Measurements from ENCODE around the gene MTG1. TPM values are rescaled to one million over a fixed set of nuclear protein-coding genes. Genes with fewer than 3 reads are reported as not detected.
A peak's percentile ranks its signal among the peaks of the same experiment; 100 is the strongest.

MTG1 gene
- total and polyA plus RNA-seq, 2 donors (not counting 1 experiment from before 2014, with no cell fraction given): 90.0 to 117 TPM

- WGBS (ENCODE audit: insufficient coverage): 20% methylated on average over 16 of the region's 27 CpGs
- TF ChIP-seq CTCF (IDR thresholded peaks at IDR 0.05): no peak
- TF ChIP-seq EZH2 (IDR thresholded peaks at IDR 0.05; ENCODE audit: borderline replicate concordance, insufficient read depth, low read depth, low read length, poor library complexity, severe bottlenecking): no peak
- peak overlapping the region; percentile 83 for H2AFZ ChIP-seq (ENCODE audit: insufficient read depth, low read depth, low read length, poor library complexity, severe bottlenecking)
- H3K9me3 ChIP-seq (ENCODE audit: control extremely low read depth in 1 of 3, control insufficient read depth in 2 of 3, insufficient read depth in 1 of 3, low read length in 2 of 3): no peaks in the 10 kb centered on the region
- ChIA-PET CTCF (interaction anchor here (0.7 to 3.9 kb wide), 4 partner anchors 36 to 69 kb away, joined by 3 to 13 read pairs (median 4); partner anchors contain the start of gene FUOM), POLR2A (interaction anchor here (1.7 kb wide), 1 partner anchor 20 kb away, joined by 3 read pairs; the partner anchor contains the start of gene ECHS1)
- peak overlapping the region in 4 of 5 experiments; percentile 72 to 84 (median 74) for H3K4me3 ChIP-seq (ENCODE audit: control extremely low read depth in 1 of 5, extremely low read depth in 1 of 5, insufficient read depth in 1 of 5, low read depth in 2 of 5, low read length in 4 of 5)
- H4K20me1 ChIP-seq (ENCODE audit: control insufficient read depth, insufficient read depth, low read length, poor library complexity, severe bottlenecking): peaks cover 1% of the 10 kb centered on the region
- H3K27ac ChIP-seq (ENCODE audit: low read length in 2 of 2): peak overlapping the region in 1 of 2 donors; percentile 81
- H3K9ac ChIP-seq (ENCODE audit: low read length): peak overlapping the region; percentile 84
- Mint-ChIP-seq H3K27me3 (no peaks in the 10 kb centered on the region), H3K4me1 (peaks cover 65% of the 10 kb centered on the region), H3K4me3 (peak overlapping the region; percentile 92), H3K27ac (peak overlapping the region; percentile 89), H3K9me3 (ENCODE audit: insufficient read depth) (no peaks in the 10 kb centered on the region)
- DNase-seq (no peak), ATAC-seq (ENCODE audit: low read depth) (no peak)
- no peaks in the 10 kb centered on the region for H3K27me3 ChIP-seq (replicated peaks in 1 of 4; ENCODE audit: control extremely low read depth in 1 of 4, control insufficient read depth in 3 of 4, insufficient read depth in 4 of 4, low read length in 3 of 4)
- H3K4me2 ChIP-seq (replicated peaks; ENCODE audit: low read depth, low read length, poor library complexity, severe bottlenecking): peak overlapping the region; percentile 90
- peaks cover 24% of the 10 kb centered on the region for H3K79me2 ChIP-seq (ENCODE audit: control insufficient read depth, insufficient read depth, low read length)
- H3K36me3 ChIP-seq (replicated peaks in 1 of 2; ENCODE audit: control extremely low read depth in 1 of 2, control insufficient read depth in 1 of 2, extremely low read depth in 1 of 2, insufficient read depth in 2 of 2, low read length in 1 of 2): peaks cover 0 to 26% of the 10 kb centered on the region in 2 experiments
- intact Hi-C loops (cut with micrococcal nuclease): loop anchor here (1.0 to 5.0 kb wide), 7 partner anchors 14 to 116 kb away; partner anchors contain the start of genes ADAM8, ECHS1, FUOM and PAOX
- peaks cover 47 to 60% of the 10 kb centered on the region in 2 donors for H3K4me1 ChIP-seq (ENCODE audit: control insufficient read depth in 2 of 2, insufficient read depth in 2 of 2, low read length in 2 of 2)
These were observed 425 bp upstream of the MTG1 start for GRCh38 chr10:133393401-133394063.

- H3K4me3 Mint-ChIP-seq: peak overlapping the region; percentile 92
- Histone ChIP-seq H3K27me3 (replicated peaks in 1 of 4; ENCODE audit: control extremely low read depth in 1 of 4, control insufficient read depth in 3 of 4, insufficient read depth in 4 of 4, low read length in 3 of 4) (no peaks in the 10 kb centered on the region), H3K27ac (ENCODE audit: low read length in 2 of 2) (peak overlapping the region; percentile 51 to 81), H3K9me3 (ENCODE audit: control extremely low read depth in 1 of 3, control insufficient read depth in 2 of 3, insufficient read depth in 1 of 3, low read length in 2 of 3) (no peaks in the 10 kb centered on the region), H3K4me3 (ENCODE audit: control extremely low read depth in 1 of 5, extremely low read depth in 1 of 5, insufficient read depth in 1 of 5, low read depth in 2 of 5, low read length in 4 of 5) (peak overlapping the region; percentile 64 to 84 (median 74)), H4K20me1 (ENCODE audit: control insufficient read depth, insufficient read depth, low read length, poor library complexity, severe bottlenecking) (peaks cover 13% of the 10 kb centered on the region), H3K4me1 (ENCODE audit: control insufficient read depth in 2 of 2, insufficient read depth in 2 of 2, low read length in 2 of 2) (peaks cover 37 to 49% of the 10 kb centered on the region in 2 donors), H3K9ac (ENCODE audit: low read length) (peak overlapping the region; percentile 84), H3K79me2 (ENCODE audit: control insufficient read depth, insufficient read depth, low read length) (peaks cover 33% of the 10 kb centered on the region), H2AFZ (ENCODE audit: insufficient read depth, low read depth, low read length, poor library complexity, severe bottlenecking) (peak overlapping the region; percentile 83), H3K4me2 (replicated peaks; ENCODE audit: low read depth, low read length, poor library complexity, severe bottlenecking) (peak overlapping the region; percentile 90), H3K36me3 (replicated peaks in 1 of 2; ENCODE audit: control extremely low read depth in 1 of 2, control insufficient read depth in 1 of 2, extremely low read depth in 1 of 2, insufficient read depth in 2 of 2, low read length in 1 of 2) (peaks cover 0 to 37% of the 10 kb centered on the region in 2 experiments)
- DNase-seq (peak; percentile 32), ATAC-seq (ENCODE audit: low read depth) (no peak)
- intact Hi-C loops (cut with micrococcal nuclease): loop anchor here (1.0 to 5.0 kb wide), 7 partner anchors 16 to 118 kb away; partner anchors contain the start of genes ADAM8, ECHS1, FUOM and PAOX
- POLR2A ChIA-PET: interaction anchor here (1.7 kb wide), 1 partner anchor 21 kb away, joined by 3 read pairs; the partner anchor contains the start of gene ECHS1
- peak overlapping the region; percentile 89 for H3K27ac Mint-ChIP-seq
- WGBS (ENCODE audit: insufficient coverage): 44% methylated on average over 21 of the region's 21 CpGs
- H3K27me3 Mint-ChIP-seq: no peaks in the 10 kb centered on the region
- H3K4me1 Mint-ChIP-seq: peaks cover 56% of the 10 kb centered on the region
- H3K9me3 Mint-ChIP-seq (ENCODE audit: insufficient read depth): no peaks in the 10 kb centered on the region
- CTCF ChIA-PET: interaction anchor here (1.3 to 3.9 kb wide), 2 partner anchors 43 to 65 kb away, joined by 3 to 13 read pairs; no protein-coding TSS in a partner anchor
- TF ChIP-seq CTCF (IDR thresholded peaks at IDR 0.05) (no peak), EZH2 (IDR thresholded peaks at IDR 0.05; ENCODE audit: borderline replicate concordance, insufficient read depth, low read depth, low read length, poor library complexity, severe bottlenecking) (no peak)
These were observed 854 bp downstream of the MTG1 start for GRCh38 chr10:133394801-133395221.

All from B cell (primary cell).